ENCODE measurements around the gene JKAMP.

JKAMP gene

DNA sequence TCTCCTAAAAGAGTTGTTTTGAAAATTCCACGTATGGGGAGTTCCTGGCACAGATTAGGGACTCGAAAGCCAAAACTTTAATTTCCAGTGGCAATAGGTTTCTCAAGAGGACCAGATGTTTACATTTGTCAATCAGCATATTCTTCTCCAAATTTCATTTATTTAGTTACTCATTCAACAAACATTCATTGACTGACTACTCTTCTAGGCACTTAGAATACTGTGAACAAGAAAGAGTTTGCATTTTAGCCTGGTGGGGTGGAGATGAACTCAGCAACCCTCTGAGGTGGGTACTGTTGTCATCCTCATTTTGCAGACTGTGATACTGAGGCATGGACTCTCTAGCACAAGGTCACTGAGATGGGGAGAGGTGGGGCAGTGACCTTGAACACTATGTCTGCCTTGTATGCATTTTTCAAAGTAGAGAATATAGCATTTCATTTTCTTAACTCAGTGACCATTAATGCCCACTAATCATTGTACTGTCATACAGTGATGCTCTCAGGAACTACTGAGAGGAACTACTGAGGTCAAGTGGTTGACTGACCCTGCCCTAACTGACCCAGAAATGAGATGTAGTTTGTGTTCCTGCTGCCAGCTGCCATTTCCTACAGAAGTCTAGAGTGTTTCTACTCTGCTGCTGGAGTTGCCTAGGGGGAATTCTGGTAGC, 2.3 kb upstream of the JKAMP start:
- no peak for DNase-seq

- DNase-seq = no peak
Measured at GRCh38 chr14:59482541-59483331, 1.6 kb upstream of the JKAMP start.

DNA sequence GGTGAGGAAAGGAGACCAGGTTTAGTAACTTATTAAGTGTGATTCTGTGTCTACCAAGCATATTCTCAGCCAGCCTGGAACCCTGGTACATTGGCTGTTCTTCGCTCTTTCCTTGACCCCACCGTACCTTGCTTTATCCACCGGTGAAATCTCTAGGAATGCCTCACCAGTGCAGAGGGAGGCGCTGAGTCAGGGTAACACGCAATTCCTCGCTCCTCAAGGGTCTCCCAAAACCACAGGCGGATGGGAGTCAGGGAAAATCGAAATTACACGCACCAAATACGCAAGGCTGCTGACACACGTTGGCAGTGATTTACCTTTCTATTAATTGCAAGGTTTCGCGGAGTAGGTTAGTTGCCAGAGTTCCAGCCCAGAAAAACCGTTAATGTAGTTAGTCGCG, 954 bp upstream of the JKAMP start:
- DNase-seq = no peak

DNA sequence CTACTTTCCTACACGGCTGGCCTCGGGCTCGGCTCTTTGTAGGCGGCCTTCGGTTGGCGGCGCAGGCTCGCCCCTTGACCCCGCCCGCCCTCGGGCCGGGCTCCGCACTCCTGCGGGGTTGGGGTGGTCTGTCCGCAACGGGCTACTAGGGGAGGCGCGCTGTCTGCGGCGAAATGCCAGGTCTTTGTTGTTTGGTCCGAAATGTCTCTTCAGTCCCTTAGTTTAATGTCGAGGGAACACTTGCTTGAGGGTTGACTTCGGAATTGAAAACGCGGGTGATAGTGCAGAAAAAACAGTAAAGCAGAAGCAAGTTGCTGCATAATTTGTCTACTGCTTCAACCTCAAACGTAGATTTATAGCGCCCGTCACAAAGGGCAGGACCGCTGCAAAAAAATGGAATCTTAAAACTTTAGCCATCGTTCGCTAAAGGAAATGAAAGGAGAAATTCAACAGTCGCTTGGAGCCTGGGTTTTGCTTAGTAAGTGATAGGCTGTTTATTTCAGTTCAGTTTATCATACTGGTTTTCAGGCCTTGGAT, 390 bp downstream of the JKAMP start:
- no peak for DNase-seq

DNA sequence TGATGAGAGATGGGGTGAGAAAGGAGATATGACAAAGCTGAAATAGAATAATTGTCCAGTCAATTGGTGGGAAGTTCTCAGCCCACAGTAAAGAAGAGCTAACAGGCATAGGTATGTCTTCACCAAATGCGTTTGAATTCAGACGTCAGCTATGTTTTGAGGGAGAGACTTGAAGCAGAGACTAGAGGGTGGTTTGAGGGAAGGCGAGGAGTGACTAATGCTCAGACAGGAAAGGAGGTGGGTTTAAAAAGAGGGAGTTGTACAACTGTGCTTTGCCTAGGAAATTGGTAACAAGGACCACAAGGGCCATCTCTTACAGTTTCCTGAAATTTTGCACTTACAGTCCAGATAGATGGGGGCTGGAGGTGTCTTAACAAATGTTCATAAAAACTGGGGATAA, 6.4 kb downstream of the JKAMP start:
- no peak for DNase-seq

GRCh38 chr14:59492384-59492783, 8.1 kb downstream of the JKAMP start:
- no peak for DNase-seq

DNA sequence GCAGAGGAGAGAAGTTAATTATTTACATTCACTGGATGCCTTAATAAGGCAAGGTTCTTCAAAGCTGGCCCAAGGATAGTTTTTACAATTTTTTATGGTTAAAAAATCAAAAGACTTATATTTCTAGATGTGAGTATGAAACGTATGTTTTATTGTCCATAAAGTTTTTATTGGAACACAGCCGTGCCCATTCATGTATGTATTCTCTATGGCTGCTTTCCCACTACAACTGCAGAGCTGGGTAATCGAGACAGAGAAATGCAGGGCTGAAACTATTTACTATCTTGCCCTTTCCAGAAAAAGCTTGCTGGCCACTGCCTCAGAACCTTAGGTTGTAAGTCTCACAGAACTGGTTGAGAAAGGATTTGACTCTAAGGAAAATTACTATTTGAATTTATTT, 16.4 kb downstream of the JKAMP start:
- no peak for DNase-seq

DNA sequence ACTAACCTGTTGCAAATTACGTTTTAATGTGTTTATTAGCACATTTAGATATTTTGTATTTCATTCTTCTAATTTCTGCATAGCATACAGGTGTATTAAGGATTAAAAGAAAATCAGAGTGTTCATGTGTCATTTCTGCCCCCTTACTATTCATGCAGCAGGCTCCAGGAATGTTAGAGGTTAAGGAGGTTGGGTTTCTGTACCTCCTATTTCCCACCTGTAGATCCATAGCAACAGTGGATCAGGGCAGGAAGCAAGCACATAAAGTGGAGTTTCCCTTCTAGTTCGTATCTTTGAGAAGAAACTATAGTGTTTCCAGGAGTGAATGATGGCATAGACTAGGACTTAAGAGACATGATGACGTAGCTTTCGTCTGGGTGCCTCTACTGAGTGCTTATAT, 18.9 kb downstream of the JKAMP start:
- DNase-seq = no peak

DNA sequence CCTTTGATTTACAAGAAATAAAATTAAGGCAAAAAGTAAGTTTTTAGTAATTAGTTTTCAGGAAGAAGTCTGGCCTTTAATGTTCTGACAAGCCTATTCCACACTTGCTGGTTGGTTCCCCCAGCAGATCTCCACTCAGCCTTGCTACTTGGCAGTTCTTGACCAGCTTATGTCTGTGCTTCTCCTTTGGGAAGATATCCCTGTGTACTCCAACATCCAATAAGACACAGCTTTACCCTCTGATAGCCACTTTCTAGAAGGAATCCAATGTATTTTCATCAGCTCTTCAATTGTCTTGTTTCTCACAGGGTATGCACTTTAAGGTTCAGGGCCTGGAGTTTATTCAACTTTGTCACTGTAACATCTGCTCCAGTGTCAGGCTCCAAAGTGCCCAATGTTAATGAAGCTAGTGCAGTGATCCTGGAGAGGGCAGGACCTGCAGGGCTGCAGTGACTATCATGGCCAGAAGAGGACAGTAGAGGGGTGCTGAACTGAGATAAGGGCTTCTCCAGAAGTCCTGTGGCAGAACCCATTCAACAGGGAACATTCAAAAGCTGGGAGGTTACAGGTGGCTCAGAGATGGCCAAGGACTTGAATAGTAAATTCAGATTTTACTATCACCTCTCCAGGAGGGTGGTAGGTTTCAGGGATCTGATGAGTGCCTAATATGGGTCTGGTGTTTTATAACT, 22.9 kb downstream of the JKAMP start:
- DNase-seq = peak; percentile 62

DNA sequence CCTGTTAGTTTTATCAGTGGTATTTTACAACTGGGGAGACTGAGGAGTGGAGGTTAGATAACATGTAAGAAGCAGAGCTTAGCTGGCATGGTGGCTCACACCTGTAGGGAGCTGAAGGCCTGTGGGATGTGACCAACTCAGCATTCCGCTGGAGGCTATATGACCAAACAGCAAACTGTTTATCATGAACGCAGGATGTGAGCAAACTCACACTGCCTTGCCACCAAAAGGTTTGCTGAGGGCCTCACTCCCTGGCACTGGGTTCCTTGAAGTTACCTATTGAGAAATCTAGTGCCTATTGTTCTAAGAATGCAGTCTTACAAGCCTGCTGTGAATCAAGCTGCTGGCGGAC, 23.4 kb downstream of the JKAMP start:
- DNase-seq = no peak

DNA sequence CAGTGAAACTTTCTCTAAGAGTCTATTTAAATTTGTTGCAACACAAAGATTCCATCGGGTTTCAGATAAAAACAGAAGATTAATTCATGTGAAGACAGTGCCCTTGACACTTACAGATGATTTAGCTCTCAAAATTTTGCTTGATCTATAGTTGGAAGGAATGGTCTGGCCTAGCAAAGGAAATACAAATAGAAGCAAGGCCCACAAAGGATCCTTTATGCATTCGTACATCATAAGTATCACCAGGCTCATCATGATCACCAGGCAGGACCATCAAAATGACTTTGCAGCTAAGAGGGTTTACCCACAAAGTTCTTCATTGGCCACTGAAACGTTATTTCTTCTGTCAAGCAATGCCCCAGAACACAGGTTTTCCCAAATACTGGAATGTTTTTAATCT, 24.8 kb downstream of the JKAMP start:
- DNase-seq = no peak

DNA sequence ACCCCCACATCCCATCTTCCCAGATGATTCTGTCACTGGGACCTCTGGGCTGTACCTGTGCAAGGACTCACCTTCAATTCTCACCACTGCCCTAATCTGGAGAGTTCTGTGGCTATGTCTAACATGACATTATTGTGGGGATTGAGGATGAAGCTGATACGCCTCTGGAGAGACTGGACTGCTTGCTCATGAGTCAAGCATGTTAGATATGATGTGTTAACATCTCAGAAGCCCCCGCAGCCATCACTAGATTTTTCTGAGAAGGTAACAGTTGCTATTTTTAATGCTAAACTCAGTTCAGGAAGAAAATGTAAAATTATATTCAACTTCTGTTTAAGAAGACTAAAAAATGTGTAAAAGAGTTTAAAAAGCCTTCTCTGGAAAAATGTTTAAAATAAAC, 25.7 kb downstream of the JKAMP start:
- no peak for DNase-seq

DNA sequence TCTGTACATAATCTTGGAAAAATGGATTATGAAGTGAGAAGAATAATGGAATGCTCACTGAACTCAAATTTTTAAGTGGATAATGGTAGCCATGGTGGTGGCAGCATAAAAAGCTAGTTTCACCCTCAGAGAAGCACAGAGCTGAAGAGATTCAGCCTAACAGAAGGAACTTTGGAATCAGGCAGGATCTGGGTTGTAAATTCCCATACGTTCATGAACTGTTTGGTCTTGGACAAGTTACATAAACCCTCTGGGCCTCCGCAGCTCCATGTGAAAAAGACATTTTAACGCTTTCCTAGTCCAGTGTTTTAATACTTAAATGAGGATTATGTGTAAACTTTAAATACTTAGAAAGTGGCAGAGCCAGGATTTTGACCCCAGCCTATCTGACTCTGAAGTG, 26.6 kb downstream of the JKAMP start:
- DNase-seq = no peak

- no peak for DNase-seq
Measured at GRCh38 chr14:59511916-59512575, 27.7 kb downstream of the JKAMP start.

- DNase-seq = no peak
Measured at GRCh38 chr14:59520224-59520623, 35.9 kb downstream of the JKAMP start.

DNA sequence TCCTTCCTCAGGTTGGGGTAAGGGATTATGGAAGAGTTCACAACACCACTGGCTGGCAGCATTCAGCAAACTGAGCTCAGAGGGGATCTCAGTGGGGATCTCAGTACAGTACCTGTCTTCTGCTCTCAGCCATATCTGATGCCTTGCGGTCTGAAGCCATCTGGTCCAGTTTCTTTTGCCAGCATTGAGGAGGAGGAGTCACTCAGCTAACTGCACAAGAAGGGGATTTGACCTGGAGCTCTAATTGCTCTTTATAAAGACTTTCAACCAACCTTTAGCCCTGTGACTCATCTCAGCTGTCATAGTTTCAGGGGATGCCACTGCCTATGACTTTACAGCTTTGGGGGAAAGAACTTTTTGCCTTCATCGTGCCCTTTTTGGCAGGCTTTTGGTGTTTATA, 44.9 kb downstream of the JKAMP start:
- DNase-seq = no peak

GRCh38 chr14:59530349-59530748, 46.0 kb downstream of the JKAMP start:
- no peak for DNase-seq

- DNase-seq = no peak
Measured at GRCh38 chr14:59532419-59532818, 48.1 kb downstream of the JKAMP start.

GRCh38 chr14:59534361-59534987, 50.2 kb downstream of the JKAMP start:
- no peak for DNase-seq

DNA sequence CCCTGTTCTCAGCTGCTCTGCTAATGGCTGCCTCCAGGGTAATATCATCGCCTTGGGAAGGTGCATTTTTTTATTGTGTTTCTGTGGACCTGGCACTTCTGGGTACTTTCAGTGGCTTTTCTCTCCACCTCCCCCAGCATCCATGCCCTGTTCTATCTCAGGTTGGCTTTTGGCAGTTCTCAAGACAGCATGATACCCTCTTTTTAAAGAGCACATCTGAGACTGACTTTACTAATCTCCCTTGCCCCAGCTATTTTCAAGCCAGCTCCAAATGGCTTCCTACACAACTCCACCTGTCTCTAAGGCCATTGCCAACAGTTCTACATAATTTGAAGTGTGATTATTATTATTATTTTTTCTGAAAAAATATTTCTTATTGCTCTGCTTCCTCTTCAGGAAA, 53.2 kb downstream of the JKAMP start:
- no peak for DNase-seq

DNA sequence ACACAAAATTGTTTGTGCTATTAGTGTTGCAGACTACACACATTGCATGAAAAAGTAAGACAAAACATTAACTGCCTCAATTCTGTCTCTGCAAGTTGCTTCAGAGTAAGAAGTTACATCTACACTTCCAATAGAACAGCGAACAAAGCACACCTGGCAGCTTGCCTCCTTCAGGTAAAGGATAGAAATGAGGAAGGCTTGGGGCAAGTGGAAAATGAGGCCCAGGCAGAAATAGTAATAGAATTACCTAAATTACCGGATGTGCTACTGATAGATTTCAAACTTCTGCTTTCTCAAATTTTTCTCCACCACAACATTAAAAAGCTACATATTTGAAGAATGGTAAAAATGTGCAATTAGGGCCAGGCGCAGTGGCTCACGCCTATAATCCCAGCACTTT, 54.6 kb downstream of the JKAMP start:
- DNase-seq = no peak

DNA sequence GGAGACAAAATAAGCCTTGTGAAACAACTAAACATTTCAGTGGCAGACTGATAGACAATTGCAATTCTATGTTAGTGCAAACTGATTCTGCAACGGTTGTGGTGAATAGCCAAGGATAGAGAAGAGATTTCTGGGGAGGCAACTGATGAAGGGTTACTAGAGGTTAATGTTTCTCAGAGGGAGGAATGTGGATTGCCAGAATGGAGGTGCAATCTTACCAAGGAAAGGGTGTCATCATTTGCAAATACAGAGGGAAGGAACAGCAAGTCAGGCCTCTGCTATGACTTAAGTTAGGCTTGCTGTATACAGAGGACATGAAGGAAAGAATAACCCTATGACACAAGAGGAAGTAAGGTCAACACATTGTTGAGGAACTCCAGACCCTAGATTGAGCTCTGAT, 56.5 kb downstream of the JKAMP start:
- no peak for DNase-seq

DNA sequence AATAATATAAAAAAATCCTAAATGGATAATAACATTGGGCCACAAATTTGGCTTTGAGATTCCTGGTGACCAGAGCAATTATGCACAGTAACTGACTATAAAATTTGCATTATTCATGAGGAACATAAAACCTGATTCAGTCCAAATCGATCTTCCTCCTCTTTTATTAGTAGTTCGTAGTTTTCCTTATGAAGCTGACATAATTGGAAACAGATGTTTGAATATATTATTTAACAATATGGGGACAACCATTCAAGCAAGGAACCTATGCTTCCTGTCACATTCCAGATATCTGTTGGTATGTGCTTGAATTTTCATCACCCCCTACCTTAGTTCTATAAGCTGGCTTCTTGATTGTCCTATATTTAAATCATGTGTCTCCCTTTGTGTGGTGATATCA, 57.4 kb downstream of the JKAMP start:
- no peak for DNase-seq

All from activated CD8-positive, alpha-beta memory T cell treated with anti-CD3 and anti-CD28 coated beads for 24 hours (primary cell).